GM19193 (cell line): ENCODE measurements around the gene NELL2.

Source experiments
- POLR2A ChIP-seq: IDR thresholded peaks from 4 replicates; pipeline ENCODE4 v1.6.1; 2011; ENCODE audit not compliant: insufficient read depth, insufficient read length; ENCODE audit errors: extremely low read depth

NELL2 gene

GRCh38 chr12:44765796-44766195 is 110.3 kb downstream of the NELL2 start:
- TF ChIP-seq POLR2A: no peak

- no peak for TF ChIP-seq POLR2A
Observed at GRCh38 chr12:44763021-44763420, 113.1 kb downstream of the NELL2 start.

GRCh38 chr12:44759289-44759688 is 116.8 kb downstream of the NELL2 start:
- no peak for TF ChIP-seq POLR2A

GRCh38 chr12:44750468-44750867 is 125.6 kb downstream of the NELL2 start:
- no peak for TF ChIP-seq POLR2A

GRCh38 chr12:44749566-44749965 is 126.5 kb downstream of the NELL2 start:
- TF ChIP-seq POLR2A: no peak

- TF ChIP-seq POLR2A: no peak
Observed at GRCh38 chr12:44748950-44749468, 127.1 kb downstream of the NELL2 start.

- TF ChIP-seq POLR2A: no peak
Observed at GRCh38 chr12:44738051-44738450, 138.1 kb downstream of the NELL2 start.

GRCh38 chr12:44728566-44728965 is 147.5 kb downstream of the NELL2 start:
- no peak for TF ChIP-seq POLR2A

GRCh38 chr12:44720265-44720664 is 155.8 kb downstream of the NELL2 start:
- TF ChIP-seq POLR2A: no peak

GRCh38 chr12:44717612-44718011 is 158.5 kb downstream of the NELL2 start:
- no peak for TF ChIP-seq POLR2A

- TF ChIP-seq POLR2A: no peak
Observed at GRCh38 chr12:44716711-44717110, 159.4 kb downstream of the NELL2 start.

- TF ChIP-seq POLR2A: no peak
Observed at GRCh38 chr12:44711736-44712135, 164.4 kb downstream of the NELL2 start.

- TF ChIP-seq POLR2A: no peak
Observed at GRCh38 chr12:44709166-44709565, 166.9 kb downstream of the NELL2 start.

GRCh38 chr12:44708218-44708617 is 167.9 kb downstream of the NELL2 start:
- TF ChIP-seq POLR2A: no peak

- TF ChIP-seq POLR2A: no peak
Observed at GRCh38 chr12:44703182-44703910, 172.8 kb downstream of the NELL2 start.

- no peak for TF ChIP-seq POLR2A
Observed at GRCh38 chr12:44697511-44697910, 178.6 kb downstream of the NELL2 start.
